HCT116 (cell line): ENCODE measurements around the gene NMUR1. TPM values are rescaled to one million over a fixed set of nuclear protein-coding genes. Genes with fewer than 3 reads are reported as not detected.

Experiments
- ATAC-seq: fragments of 200-7000 bp; cut with Tn5 transposase; 2 replicates; pipeline ENCODE4 v1.9.1; 2020; ENCODE audit warnings: mild to moderate bottlenecking, moderate library complexity
- BruUV-seq: library from RNA; stranded (reverse); fragments of 400-500 nt; replicated peaks from 2 replicates; lab custom pipeline; 2021; lab: Mats Ljungman, UMichigan
- CTCF ChIA-PET: fragments of 300-600 bp; sonication (Branson Sonifier 250); formaldehyde crosslinking; loops from one replicate; lab custom pipeline; 2021; ENCODE audit warnings: antibody characterized with exemption; lab: Charles Lee
- POLR2A ChIA-PET: fragments of 300-600, 350-600 bp; sonication (Branson Sonifier 250); formaldehyde crosslinking; loops from one replicate; lab custom pipeline; 2021; ENCODE audit warnings: antibody characterized with exemption; lab: Charles Lee
- RAD21 ChIA-PET, 2 experiments: fragments of 300-600 bp; sonication (Branson Sonifier 250); formaldehyde crosslinking; loops; one replicate each; lab custom pipeline; 2023; ENCODE audit warnings: low total read pairs in 2 of 2; ENCODE audit not compliant: uncharacterized antibody in 2 of 2, unreplicated experiment in 2 of 2, low non-redundant PET in 1 of 2; lab: Charles Lee
- DNase-seq: peaks from one replicate; pipeline ENCODE4 v3.0.0-alpha.2; 2010; ENCODE audit warnings: low read depth, low spot score
- H2AFZ ChIP-seq: fragments of 200-600 bp; shearing (Covaris generic), sonication (generic); 2 replicates; pipeline ENCODE4 v1.6.1; 2017; ENCODE audit warnings: low read depth, mixed run types, mixed read lengths, antibody characterized with exemption, low read length; ENCODE audit not compliant: poor library complexity, severe bottlenecking
- H3K27ac ChIP-seq: 2 replicates; pipeline ENCODE4 v1.5.1; 2012; ENCODE audit warnings: low read depth, low read length
- H3K27me3 ChIP-seq: fragments of 200-600 bp; sonication (generic); 2 replicates; pipeline ENCODE4 v1.6.1; 2016; ENCODE audit warnings: mixed run types, low read length, mixed read lengths; ENCODE audit not compliant: insufficient read depth
- H3K36me3 ChIP-seq, 2 experiments: fragments of 200-500 bp in 1 of 2; fragments of 200-600 bp in 1 of 2; sonication (Bioruptor generic) in 1 of 2; sonication (generic) in 1 of 2; 2 replicates each; pipeline versions ENCODE4 v1.5.1 to v1.6.1; 2014 to 2016; ENCODE audit warnings: low read length in 2 of 2, inconsistent platforms in 1 of 2, mixed read lengths in 1 of 2, mixed run types in 1 of 2; ENCODE audit not compliant: insufficient read depth in 2 of 2, control insufficient read depth in 1 of 2
- H3K4me1 ChIP-seq, 2 experiments: fragments of 200-600 bp in 1 of 2; sonication (generic) in 1 of 2; 2 replicates each; pipeline versions ENCODE4 v1.5.1 to v1.6.1; 2012 to 2017; ENCODE audit warnings: low read length in 2 of 2, inconsistent platforms in 1 of 2, mild to moderate bottlenecking in 1 of 2, mixed read lengths in 1 of 2, mixed run types in 1 of 2, moderate library complexity in 1 of 2; ENCODE audit not compliant: insufficient read depth in 2 of 2, control insufficient read depth in 1 of 2
- H3K4me2 ChIP-seq: fragments of 200-600 bp; sonication (generic); 2 replicates; pipeline ENCODE4 v1.6.1; 2017; ENCODE audit warnings: mixed run types, low read length, mixed read lengths
- H3K4me3 ChIP-seq, 2 experiments: fragments of 200-600 bp in 1 of 2; sonication (generic) in 1 of 2; replicated peaks in 1 of 2; 2 replicates each; pipeline ENCODE4 v1.5.1; 2011 to 2016; ENCODE audit warnings: low read length in 2 of 2, control low read depth in 1 of 2, low read depth in 1 of 2, mild to moderate bottlenecking in 1 of 2, mixed read lengths in 1 of 2, mixed run types in 1 of 2
- H3K79me2 ChIP-seq: fragments of 200-600 bp; sonication (generic); 2 replicates; pipeline ENCODE4 v1.6.1; 2017; ENCODE audit warnings: mild to moderate bottlenecking, mixed run types, low read length, moderate library complexity, mixed read lengths; ENCODE audit not compliant: insufficient read depth
- H3K9ac ChIP-seq: fragments of 200-600 bp; sonication (generic); 2 replicates; pipeline ENCODE4 v1.6.1; 2016; ENCODE audit warnings: low read length, mixed read lengths
- H3K9me2 ChIP-seq: fragments of 200-600 bp; sonication (generic), shearing (Covaris generic); 2 replicates; pipeline ENCODE4 v1.6.1; 2017; ENCODE audit warnings: mixed run types, mild to moderate bottlenecking, moderate library complexity; ENCODE audit not compliant: insufficient read depth
- H3K9me3 ChIP-seq, 2 experiments: fragments of 200-500 bp in 1 of 2; fragments of 200-600 bp in 1 of 2; sonication (Bioruptor generic) in 1 of 2; sonication (generic) in 1 of 2; 2 replicates each; pipeline ENCODE4 v1.6.1; 2014 to 2017; ENCODE audit warnings: low read length in 2 of 2, mixed read lengths in 2 of 2, inconsistent platforms in 1 of 2, low read depth in 1 of 2, mild to moderate bottlenecking in 1 of 2, mixed run types in 1 of 2, moderate library complexity in 1 of 2; ENCODE audit not compliant: control insufficient read depth in 1 of 2, insufficient read depth in 1 of 2
- H4K20me1 ChIP-seq: fragments of 200-600 bp; sonication (generic), shearing (Covaris generic); 2 replicates; pipeline ENCODE4 v1.6.1; 2017; ENCODE audit warnings: mixed run types, mild to moderate bottlenecking, moderate library complexity; ENCODE audit not compliant: insufficient read depth
- CBX3 ChIP-seq: IDR thresholded peaks from 2 replicates; pipeline ENCODE4 v1.6.1; 2012; ENCODE audit warnings: low read depth
- CTCF ChIP-seq, 3 experiments: fragments of 200-600 bp in 1 of 3; sonication (generic) in 1 of 3; IDR thresholded peaks in 2 of 3; conservative IDR thresholded peaks in 1 of 3; 2 replicates each; pipeline ENCODE4 v1.5.1; 2012 to 2017; ENCODE audit warnings: low read depth in 2 of 3, low read length in 2 of 3, antibody characterized with exemption in 1 of 3, borderline replicate concordance in 1 of 3, control low read depth in 1 of 3, mild to moderate bottlenecking in 1 of 3, mixed read lengths in 1 of 3, mixed run types in 1 of 3, moderate library complexity in 1 of 3; ENCODE audit not compliant: insufficient read depth in 1 of 3
- EGR1 ChIP-seq: IDR thresholded peaks from 2 replicates; pipeline ENCODE4 v1.6.1; 2012; ENCODE audit warnings: low read depth
- ELF1 ChIP-seq: IDR thresholded peaks from 2 replicates; pipeline ENCODE4 v1.6.1; 2012; ENCODE audit warnings: low read depth, borderline replicate concordance
- EZH2 ChIP-seq: fragments of 200-600 bp; sonication (generic); IDR thresholded peaks from 2 replicates; pipeline ENCODE4 v1.6.1; 2017; ENCODE audit warnings: antibody characterized with exemption, mixed run types
- EZH2phosphoT487 ChIP-seq: fragments of 200-600 bp; IDR thresholded peaks from 2 replicates; pipeline ENCODE4 v1.6.1; 2018; ENCODE audit warnings: antibody characterized with exemption, borderline replicate concordance
- FOSL1 ChIP-seq: IDR thresholded peaks from 2 replicates; pipeline ENCODE4 v1.6.1; 2012; ENCODE audit warnings: low read depth
- JUND ChIP-seq: IDR thresholded peaks from 2 replicates; pipeline ENCODE4 v1.6.1; 2012
- MAX ChIP-seq: IDR thresholded peaks from 2 replicates; pipeline ENCODE4 v1.6.1; 2012
- POLR2AphosphoS5 ChIP-seq: IDR thresholded peaks from 2 replicates; pipeline ENCODE4 v1.6.1; 2011; ENCODE audit warnings: mild to moderate bottlenecking, low read depth, low read length, moderate library complexity
- RAD21 ChIP-seq: IDR thresholded peaks from 2 replicates; pipeline ENCODE4 v1.6.1; 2012; ENCODE audit warnings: low read depth, mild to moderate bottlenecking
- REST ChIP-seq: IDR thresholded peaks from 2 replicates; pipeline ENCODE4 v1.6.1; 2012; ENCODE audit warnings: low read depth
- SIN3A ChIP-seq: IDR thresholded peaks from 2 replicates; pipeline ENCODE4 v1.6.1; 2012; ENCODE audit warnings: low read depth
- SP1 ChIP-seq: IDR thresholded peaks from 2 replicates; pipeline ENCODE4 v1.6.1; 2012; ENCODE audit warnings: low read depth
- TCF7L2 ChIP-seq: IDR thresholded peaks from 2 replicates; pipeline ENCODE4 v1.7.0; 2011; ENCODE audit warnings: borderline replicate concordance, inconsistent platforms; ENCODE audit not compliant: insufficient read depth, insufficient read length; ENCODE audit errors: extremely low read depth
- ZNF274 ChIP-seq: fragments of 200-500 bp; sonication (Bioruptor generic); IDR thresholded peaks from 2 replicates; pipeline ENCODE4 v1.6.1; 2014; ENCODE audit warnings: mild to moderate bottlenecking, low read depth, low read length, inconsistent platforms
- intact Hi-C: fragments of 100-400 bp; cut with micrococcal nuclease; formaldehyde crosslinking; loops from 2 replicates; pipeline ENCODE4 v1.10.0; 2022
- total RNA-seq: library from RNA; stranded (reverse); gene quantifications from one replicate; pipeline ENCODE4 v1.2.1, GENCODE V29; 2021; ENCODE audit not compliant: unreplicated experiment

NMUR1 gene
- total RNA-seq, 1 experiment from 2014 or later, result not detected

GRCh38 chr2:231475965-231476364 is 54.3 kb downstream of the NMUR1 start:
- intact Hi-C loops, result no loop called here
- Histone ChIP-seq H3K27ac (no peak overlapping the region), H3K27me3 (no peaks in the 10 kb centered on the region), H3K4me3 (no peak overlapping the region), H4K20me1 (no peaks in the 10 kb centered on the region), H3K79me2 (no peaks in the 10 kb centered on the region), H3K36me3 (no peaks in the 10 kb centered on the region), H2AFZ (no peak overlapping the region), H3K9me3 (no peaks in the 10 kb centered on the region), H3K4me2 (no peak overlapping the region), H3K9me2 (no peaks in the 10 kb centered on the region), H3K4me1 (no peaks in the 10 kb centered on the region), H3K9ac (no peak overlapping the region)
- POLR2A ChIA-PET, result interaction anchor here (2.3 kb wide), 1 partner anchor 11 kb away, joined by 15 read pairs; the partner anchor contains the start of gene NCL
- TF ChIP-seq ELF1, result no peak
- TF ChIP-seq CBX3, result no peak
- TF ChIP-seq EZH2phosphoT487, result no peak
- TF ChIP-seq JUND, result no peak
- no peak for TF ChIP-seq ZNF274
- TF ChIP-seq MAX, result no peak
- no peak for TF ChIP-seq TCF7L2
- TF ChIP-seq SIN3A, result no peak
- no peak for TF ChIP-seq CTCF (IDR thresholded peaks at IDR 0.05 in 2 of 3, conservative IDR thresholded peaks at IDR 0.05 in 1 of 3; ENCODE audit: borderline replicate concordance in 1 of 3, insufficient read depth in 1 of 3, low read depth in 2 of 3, low read length in 2 of 3)
- TF ChIP-seq REST, result no peak
- TF ChIP-seq SP1, result no peak
- no peak for TF ChIP-seq EGR1
- TF ChIP-seq POLR2AphosphoS5, result no peak
- no peak for TF ChIP-seq FOSL1
- no peak for TF ChIP-seq RAD21
- no peak for TF ChIP-seq EZH2
- CTCF ChIA-PET, result no interaction called here
- no TSS peak for BruUV-seq
- no peak for DNase-seq
- RAD21 ChIA-PET, result no interaction called here
- ATAC-seq, result no peak
